Activated B cell treated with CpG ODN at 0.5 μM for 24 hours (primary cell): ENCODE results near the gene AVEN. TPM values are rescaled to one million over a fixed set of nuclear protein-coding genes. Genes with fewer than 3 reads are reported as not detected.
"Not testable (repeated sequence)": the region's sequence is repeated elsewhere in the genome, so short reads cannot be mapped to it uniquely, and the experiment has no call there.

Experiments
- ATAC-seq: fragments of 200-7000 bp; cut with Tn5 transposase; one replicate; pipeline ENCODE4 v1.10.0; 2021; ENCODE audit warnings: low read depth, mild to moderate bottlenecking, moderate library complexity
- CTCF ChIA-PET: fragments of 350-600 bp; sonication (Branson Sonifier 250); formaldehyde crosslinking; loops from one replicate; lab custom pipeline; 2021; ENCODE audit warnings: antibody characterized with exemption; lab: Charles Lee
- POLR2A ChIA-PET: fragments of 350-600 bp; sonication (Branson Sonifier 250); formaldehyde crosslinking; loops from one replicate; lab custom pipeline; 2021; ENCODE audit warnings: antibody characterized with exemption; lab: Charles Lee
- DNase-seq: peaks from one replicate; pipeline ENCODE4 v3.0.0; 2022
- H3K27ac Mint-ChIP-seq: one replicate; pipeline ENCODE4 v1.8.0; 2020; ENCODE audit warnings: mixed read lengths
- H3K27me3 Mint-ChIP-seq: one replicate; pipeline ENCODE4 v1.8.0; 2021; ENCODE audit warnings: mixed read lengths
- H3K36me3 Mint-ChIP-seq: one replicate; pipeline ENCODE4 v1.8.0; 2021; ENCODE audit warnings: low read depth, mixed read lengths
- H3K4me1 Mint-ChIP-seq: one replicate; pipeline ENCODE4 v1.8.0; 2021; ENCODE audit warnings: mixed read lengths
- H3K4me3 Mint-ChIP-seq: one replicate; pipeline ENCODE4 v1.8.0; 2020; ENCODE audit warnings: mild to moderate bottlenecking, mixed read lengths
- H3K9me3 Mint-ChIP-seq: one replicate; pipeline ENCODE4 v1.8.0; 2020; ENCODE audit warnings: mixed read lengths
- CTCF ChIP-seq: fragments of 200-600 bp; IDR thresholded peaks from one replicate; pipeline ENCODE4 v1.8.0; 2022; ENCODE audit warnings: antibody characterized with exemption, mild to moderate bottlenecking
- intact Hi-C: fragments of 100-400 bp; cut with micrococcal nuclease; formaldehyde crosslinking; loops from one replicate; pipeline ENCODE4 v1.15.1; 2024
- total RNA-seq: library from RNA; stranded (reverse); gene quantifications from 2 replicates; pipeline ENCODE4 v1.2.3, GENCODE V29; 2022

AVEN gene
- total RNA-seq, 1 donor from 2014 or later: 14.1 TPM

GRCh38 chr15:34009656-34010055, 29.3 kb downstream of the AVEN start:
- Mint-ChIP-seq H3K27me3 (no peaks in the 10 kb centered on the region), H3K36me3 (no peaks in the 10 kb centered on the region), H3K9me3 (no peaks in the 10 kb centered on the region), H3K27ac (no peak overlapping the region), H3K4me3 (no peak overlapping the region), H3K4me1 (no peaks in the 10 kb centered on the region)
- ATAC-seq (no peak), DNase-seq (no peak)
- CTCF ChIA-PET: no interaction called here
- TF ChIP-seq CTCF: no peak
- POLR2A ChIA-PET: no interaction called here
- intact Hi-C loops: no loop called here

- no peak for TF ChIP-seq CTCF
- POLR2A ChIA-PET: no interaction called here
- ATAC-seq: no peak
Observed at GRCh38 chr15:34006381-34006780, 32.6 kb downstream of the AVEN start.

GRCh38 chr15:34001536-34001935, 37.5 kb downstream of the AVEN start:
- Mint-ChIP-seq H3K4me3 (no peak overlapping the region), H3K27ac (no peak overlapping the region), H3K36me3 (peaks cover 12% of the 10 kb centered on the region), H3K4me1 (no peaks in the 10 kb centered on the region), H3K27me3 (no peaks in the 10 kb centered on the region), H3K9me3 (no peaks in the 10 kb centered on the region)
- DNase-seq (no peak), ATAC-seq (no peak)
- intact Hi-C loops: no loop called here
- ChIA-PET POLR2A (no interaction called here), CTCF (no interaction called here)
- no peak for TF ChIP-seq CTCF

More at GRCh38 chr15:34006381-34006780, 32.6 kb downstream of the AVEN start:
- Mint-ChIP-seq H3K27me3 (no peaks in the 10 kb centered on the region), H3K36me3 (peaks cover 12% of the 10 kb centered on the region), H3K4me1 (no peaks in the 10 kb centered on the region), H3K4me3 (no peak overlapping the region), H3K9me3 (no peaks in the 10 kb centered on the region), H3K27ac (no peak overlapping the region)
- DNase-seq: no peak
- CTCF ChIA-PET: no interaction called here
- intact Hi-C loops: no loop called here

GRCh38 chr15:33995666-33996065, 43.3 kb downstream of the AVEN start:
- CTCF ChIA-PET, ATAC-seq, DNase-seq, H3K4me1 Mint-ChIP-seq, POLR2A ChIA-PET, H3K4me3 Mint-ChIP-seq, H3K9me3 Mint-ChIP-seq, intact Hi-C loops, H3K36me3 Mint-ChIP-seq, H3K27ac Mint-ChIP-seq, H3K27me3 Mint-ChIP-seq: not testable (repeated sequence)

- ATAC-seq (no peak), DNase-seq (no peak)
- no peak for TF ChIP-seq CTCF
- Mint-ChIP-seq H3K36me3 (no peaks in the 10 kb centered on the region), H3K4me3 (no peak overlapping the region), H3K4me1 (no peaks in the 10 kb centered on the region), H3K9me3 (no peaks in the 10 kb centered on the region), H3K27ac (no peak overlapping the region), H3K27me3 (no peaks in the 10 kb centered on the region)
- intact Hi-C loops: no loop called here
- ChIA-PET CTCF (interaction anchor here (1.4 kb wide), 1 partner anchor 257 kb away, joined by 3 read pairs; no protein-coding TSS in a partner anchor), POLR2A (no interaction called here)
Observed at GRCh38 chr15:33994005-33994615, 44.9 kb downstream of the AVEN start.

- no peaks in the 10 kb centered on the region for H3K9me3 Mint-ChIP-seq
- POLR2A ChIA-PET: no interaction called here
- intact Hi-C loops: no loop called here
Observed at GRCh38 chr15:33988384-33988783, 50.6 kb downstream of the AVEN start.

More at GRCh38 chr15:33988384-33988783, 50.6 kb downstream of the AVEN start:
- ATAC-seq (no peak), DNase-seq (no peak)
- Mint-ChIP-seq H3K4me1 (no peaks in the 10 kb centered on the region), H3K4me3 (no peak overlapping the region), H3K36me3 (peaks cover 5% of the 10 kb centered on the region), H3K27ac (no peak overlapping the region), H3K27me3 (no peaks in the 10 kb centered on the region)
- CTCF ChIA-PET: no interaction called here
- TF ChIP-seq CTCF: no peak
